GM21526 (cell line): Measurements from ENCODE around the gene ERCC1.
A peak's percentile ranks its signal among the peaks of the same experiment; 100 is the strongest.

ENCODE experiments used
- ATAC-seq: cut with Tn5 transposase; IDR thresholded peaks from one replicate; pipeline ENCODE4 v1.9.1; 2021; ENCODE audit warnings: moderate library complexity; ENCODE audit not compliant: unreplicated experiment, low FRiP score

The ERCC1 gene

DNA sequence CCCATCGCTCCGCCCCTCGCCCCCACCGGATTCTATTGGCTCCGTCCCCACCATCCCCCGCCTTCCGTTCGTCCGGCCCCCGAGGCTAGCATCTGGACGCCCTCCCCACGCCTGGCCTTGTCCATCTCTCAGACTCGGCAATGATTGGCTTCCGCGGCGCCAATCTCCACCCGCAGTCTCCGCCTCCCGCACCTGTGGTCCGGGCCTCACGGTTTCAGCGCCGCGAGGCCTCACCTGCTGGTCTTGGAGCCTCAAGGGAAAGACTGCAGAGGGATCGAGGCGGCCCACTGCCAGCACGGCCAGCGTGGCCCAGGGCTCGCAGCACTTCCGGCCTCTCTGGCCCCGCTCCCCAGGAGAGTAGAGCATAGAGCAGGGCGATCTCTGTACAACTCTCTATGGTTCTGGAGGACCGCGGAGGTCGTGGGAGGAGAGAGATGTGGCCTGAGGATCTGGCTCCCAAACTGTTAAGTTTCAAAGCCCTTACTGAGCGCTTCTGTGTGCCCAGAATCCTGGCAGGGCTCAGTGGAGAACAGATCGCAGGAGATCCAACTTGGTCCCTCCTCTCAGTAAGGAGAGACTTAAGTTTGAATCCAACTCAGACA lies at the start of gene ERCC1:
TSS of gene ERCC1 (minus strand) at position 329 of the 602 bp plus-strand sequence. CDS start 543 bp downstream, outside the sequence.
- ATAC-seq: peak; percentile 49

DNA sequence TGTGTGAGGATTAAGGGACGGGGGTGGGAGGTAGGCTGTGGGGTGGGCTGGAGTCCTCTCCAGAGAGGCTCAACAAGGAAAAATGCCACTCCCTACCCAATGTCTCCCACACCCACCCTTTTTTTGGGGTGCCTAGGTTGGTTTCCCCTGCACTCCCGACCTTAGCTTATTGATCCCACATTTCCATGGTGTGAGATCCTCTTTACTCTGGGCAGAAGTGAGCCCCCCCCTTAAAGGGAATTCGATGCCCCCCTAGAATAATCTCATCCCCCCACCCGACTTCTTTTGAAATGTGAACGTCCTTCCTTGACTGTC lies 49.6 kb upstream of the ERCC1 start:
- ATAC-seq: no peak

- ATAC-seq: no peak
Observed at GRCh38 chr19:45472563-45473366, 49.0 kb upstream of the ERCC1 start.

GRCh38 chr19:45471931-45472562 lies 48.3 kb upstream of the ERCC1 start:
- no peak for ATAC-seq

DNA sequence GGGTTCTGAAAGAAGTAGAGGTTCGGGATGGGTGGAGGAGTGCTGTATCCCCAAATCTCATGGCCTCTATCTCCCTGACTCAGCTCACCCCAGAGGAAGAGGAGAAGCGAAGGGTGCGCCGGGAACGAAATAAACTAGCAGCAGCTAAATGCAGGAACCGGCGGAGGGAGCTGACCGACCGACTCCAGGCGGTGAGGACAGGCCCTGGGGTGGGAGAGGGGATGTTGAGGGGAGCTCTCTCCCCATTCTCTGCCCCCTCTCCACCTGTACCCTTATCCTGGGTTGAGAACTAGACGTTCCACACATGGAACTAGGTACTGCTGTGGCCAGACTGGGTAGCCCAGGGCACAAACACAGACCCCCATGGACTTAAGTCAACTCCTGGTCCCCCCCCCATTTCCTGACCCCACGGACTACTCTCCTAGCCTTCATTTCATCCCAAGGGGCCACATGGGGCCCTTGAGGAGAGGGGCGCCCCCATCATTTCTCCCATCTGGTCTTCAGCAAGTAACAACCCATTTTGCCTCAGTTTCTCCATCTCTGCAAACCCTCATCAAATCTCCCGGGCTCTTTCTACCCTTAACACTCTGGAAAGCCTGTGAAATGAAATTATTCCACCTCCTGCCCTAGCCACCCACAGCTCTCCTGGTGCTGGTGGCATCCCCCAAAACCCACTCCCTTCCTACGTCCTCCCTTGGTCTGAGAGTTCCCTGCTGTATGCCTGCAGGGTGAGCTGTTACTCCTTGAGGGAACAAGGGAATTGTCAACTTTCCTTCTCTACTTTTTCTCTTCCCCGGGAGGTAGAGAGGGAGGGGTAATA lies 47.6 kb upstream of the ERCC1 start:
- no peak for ATAC-seq

- ATAC-seq: no peak
Observed at GRCh38 chr19:45470762-45471081, 47.0 kb upstream of the ERCC1 start.

- no peak for ATAC-seq
Observed at GRCh38 chr19:45469945-45470761, 46.4 kb upstream of the ERCC1 start.

GRCh38 chr19:45469132-45469944 lies 45.6 kb upstream of the ERCC1 start:
- ATAC-seq: peak; percentile 43

DNA sequence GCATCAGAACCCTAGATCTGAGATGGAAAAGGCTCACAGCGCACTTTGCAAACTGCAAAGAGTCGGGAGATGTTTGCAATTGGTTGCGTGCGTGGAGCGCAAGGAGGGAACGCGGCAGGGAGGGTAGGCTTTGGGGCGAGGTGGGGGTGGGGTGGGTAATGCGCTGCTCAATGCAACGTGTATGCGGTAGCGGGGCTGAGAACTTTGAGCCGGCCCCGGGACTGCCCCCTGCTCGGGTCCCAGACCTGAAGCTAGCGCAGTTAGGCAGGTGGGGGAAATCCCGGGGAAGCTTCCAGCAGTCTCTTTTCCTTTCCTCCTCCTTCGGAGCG lies 45.0 kb upstream of the ERCC1 start:
- peak; percentile 13 for ATAC-seq

DNA sequence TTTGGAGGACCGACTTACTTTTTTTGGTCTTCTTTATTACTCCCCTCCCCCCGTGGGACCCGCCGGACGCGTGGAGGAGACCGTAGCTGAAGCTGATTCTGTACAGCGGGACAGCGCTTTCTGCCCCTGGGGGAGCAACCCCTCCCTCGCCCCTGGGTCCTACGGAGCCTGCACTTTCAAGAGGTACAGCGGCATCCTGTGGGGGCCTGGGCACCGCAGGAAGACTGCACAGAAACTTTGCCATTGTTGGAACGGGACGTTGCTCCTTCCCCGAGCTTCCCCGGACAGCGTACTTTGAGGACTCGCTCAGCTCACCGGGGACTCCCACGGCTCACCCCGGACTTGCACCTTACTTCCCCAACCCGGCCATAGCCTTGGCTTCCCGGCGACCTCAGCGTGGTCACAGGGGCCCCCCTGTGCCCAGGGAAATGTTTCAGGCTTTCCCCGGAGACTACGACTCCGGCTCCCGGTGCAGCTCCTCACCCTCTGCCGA lies 44.5 kb upstream of the ERCC1 start:
- no peak for ATAC-seq

DNA sequence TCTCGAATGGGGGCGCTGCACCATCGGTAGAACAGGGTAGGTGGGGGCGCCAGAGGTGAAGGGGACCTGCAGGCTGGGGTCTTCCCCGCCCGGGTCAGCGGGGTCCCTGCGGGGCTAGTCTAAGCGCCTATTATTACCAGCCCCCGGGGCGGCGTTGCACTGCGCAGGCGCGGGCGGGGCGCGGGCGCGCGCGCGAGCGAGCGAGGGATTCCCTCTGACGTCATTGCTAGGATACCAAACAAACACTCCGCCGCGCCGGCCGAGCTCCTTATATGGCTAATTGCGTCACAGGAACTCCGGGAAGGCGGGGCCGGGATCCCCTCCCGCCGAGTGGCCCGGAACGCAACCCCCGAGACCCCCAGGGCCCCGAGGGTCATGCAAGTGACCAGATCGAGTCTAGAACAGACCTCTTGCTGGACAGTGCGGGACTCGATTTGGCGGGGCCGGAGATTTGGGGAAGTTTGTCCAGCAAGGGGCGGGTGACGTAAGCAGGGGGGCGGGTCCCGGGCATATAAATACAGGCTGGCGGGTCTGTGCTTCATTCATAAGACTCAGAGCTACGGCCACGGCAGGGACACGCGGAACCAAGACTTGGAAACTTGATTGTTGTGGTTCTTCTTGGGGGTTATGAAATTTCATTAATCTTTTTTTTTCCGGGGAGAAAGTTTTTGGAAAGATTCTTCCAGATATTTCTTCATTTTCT lies 43.9 kb upstream of the ERCC1 start, which contains the start of gene FOSB:
TSS of gene FOSB (plus strand) at position 541 of the 703 bp plus-strand sequence. CDS start 591 bp downstream, outside the sequence.
- peak; percentile 41 for ATAC-seq

DNA sequence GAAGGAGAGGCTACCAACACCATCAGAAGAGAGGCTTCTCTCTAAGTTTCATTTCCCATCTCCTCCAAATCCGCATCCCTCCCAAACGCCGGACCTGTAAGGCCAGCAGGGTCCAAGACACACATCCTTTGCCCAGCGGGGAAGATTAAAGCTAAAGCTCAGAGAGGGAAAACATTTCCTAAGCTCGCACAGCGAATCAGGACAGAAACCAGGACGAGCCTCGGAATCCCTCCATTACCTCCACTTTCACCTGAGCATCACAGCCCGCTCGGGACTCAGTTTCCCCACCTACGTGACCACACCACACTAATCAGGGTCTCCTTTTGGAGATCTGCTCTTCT lies 43.4 kb upstream of the ERCC1 start:
- no peak for ATAC-seq

DNA sequence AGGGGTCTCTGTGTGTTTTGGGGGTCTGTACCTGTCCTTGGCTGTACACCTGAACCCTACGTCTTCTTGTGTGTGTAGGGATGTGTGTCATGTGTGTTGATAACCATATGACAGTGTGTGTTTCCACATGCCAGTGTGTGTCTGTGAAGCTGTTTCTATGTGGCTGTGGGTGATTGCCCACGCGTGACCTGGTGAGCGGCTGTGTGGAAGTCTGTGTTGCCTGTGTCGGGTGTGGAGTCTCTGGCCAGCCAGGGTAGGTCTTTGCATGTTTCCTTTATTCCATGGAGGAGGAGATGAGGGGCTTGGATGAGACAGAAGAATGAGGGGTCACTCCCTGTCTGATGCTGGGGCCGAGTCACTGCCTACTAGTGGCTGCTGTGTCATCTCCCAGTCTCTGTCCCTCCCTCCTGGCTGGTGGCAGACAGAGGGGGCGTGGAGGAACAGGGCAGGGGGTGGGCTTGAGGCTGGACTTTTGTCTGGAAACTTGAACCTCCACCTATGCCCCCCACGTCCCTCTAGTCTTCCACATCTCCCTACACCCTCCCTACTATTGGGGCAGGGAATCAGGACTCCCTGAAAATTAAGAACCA lies 41.2 kb upstream of the ERCC1 start:
- no peak for ATAC-seq

DNA sequence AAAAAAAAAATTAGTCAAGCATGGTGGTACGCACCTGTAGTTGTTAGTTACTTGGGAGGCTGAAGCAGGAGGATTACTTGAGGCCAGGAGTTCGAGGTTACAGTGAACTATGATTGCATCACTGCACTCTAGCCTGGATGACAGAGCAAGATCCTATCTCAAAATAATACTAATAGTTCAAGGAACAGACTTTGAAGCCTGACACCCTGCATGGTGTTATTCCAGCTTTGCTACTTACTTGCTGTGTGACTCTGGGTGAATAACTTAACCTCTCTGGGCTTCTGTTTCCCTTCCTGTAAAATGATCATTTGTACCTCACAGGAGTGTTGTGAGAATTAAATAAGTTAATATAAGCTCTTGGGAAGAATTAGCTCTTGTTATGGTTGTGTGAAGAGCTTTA lies 40.6 kb upstream of the ERCC1 start:
- no peak for ATAC-seq

GRCh38 chr19:45463241-45463640 lies 39.5 kb upstream of the ERCC1 start:
- ATAC-seq: no peak

- ATAC-seq: no peak
Observed at GRCh38 chr19:45462174-45462573, 38.5 kb upstream of the ERCC1 start.

- no peak for ATAC-seq
Observed at GRCh38 chr19:45460807-45461347, 37.2 kb upstream of the ERCC1 start.

GRCh38 chr19:45457776-45458175 lies 34.1 kb upstream of the ERCC1 start:
- no peak for ATAC-seq
